HepG2 (cell line): Measurements from ENCODE around the gene HHATL. TPM values are rescaled to one million over a fixed set of nuclear protein-coding genes. Genes with fewer than 3 reads are reported as not detected.

ENCODE experiments used
- ATAC-seq: fragments of 200-7000 bp; cut with Tn5 transposase; 3 replicates; pipeline ENCODE4 v1.9.1; 2020; ENCODE audit warnings: mild to moderate bottlenecking, moderate library complexity
- BruUV-seq: library from RNA; stranded (reverse); fragments of 400-500 nt; replicated peaks from 2 replicates; lab custom pipeline; 2021; lab: Mats Ljungman, UMichigan
- CTCF ChIA-PET: fragments of 300-600 bp; formaldehyde crosslinking; extraction: SDS; loops from one replicate; lab custom pipeline; 2021; ENCODE audit warnings: low total read pairs, inconsistent platforms, low intra/inter-chr PET ratio; lab: Yijun Ruan, JAX
- POLR2A ChIA-PET: fragments of 350-600 bp; sonication (Branson Sonifier 250); formaldehyde crosslinking; loops from one replicate; lab custom pipeline; 2020; ENCODE audit warnings: antibody characterized with exemption, inconsistent platforms; lab: Yijun Ruan, JAX
- DNase-seq: peaks from one replicate; pipeline ENCODE4 v3.0.0-alpha.2; 2015; ENCODE audit warnings: low spot score
- FAIRE-seq: peaks from 3 replicates; lab custom pipeline; 2011; peaks lifted over from hg19 to GRCh38; lab: Jason Lieb, UNC
- H2AFZ ChIP-seq: one replicate; pipeline ENCODE4 v1.6.1; 2011; ENCODE audit warnings: low read length, inconsistent platforms
- H3K27ac ChIP-seq: fragments of 300-600 bp; 3 replicates; pipeline ENCODE4 v1.8.0; 2011; ENCODE audit warnings: mixed run types, mild to moderate bottlenecking, mixed read lengths, low read length, inconsistent platforms; ENCODE audit not compliant: insufficient read depth; ENCODE audit errors: extremely low read length
- H3K27me3 ChIP-seq, 2 experiments: fragments of 200-600 bp in 1 of 2; 2 replicates in 1 of 2; 3 replicates in 1 of 2; pipeline versions ENCODE4 v1.6.0 to v1.8.0; 2011; ENCODE audit warnings: low read length in 2 of 2, mild to moderate bottlenecking in 2 of 2, moderate library complexity in 2 of 2, inconsistent platforms in 1 of 2; ENCODE audit not compliant: insufficient read depth in 2 of 2, control insufficient read depth in 1 of 2
- H3K36me3 ChIP-seq, 2 experiments: fragments of 200-600 bp in 1 of 2; replicated peaks in 1 of 2; 2 replicates in 1 of 2; 3 replicates in 1 of 2; pipeline versions ENCODE4 v1.5.1 to v1.8.0; 2011; ENCODE audit warnings: low read length in 2 of 2, inconsistent platforms in 1 of 2; ENCODE audit not compliant: insufficient read depth in 2 of 2, control insufficient read depth in 1 of 2
- H3K4me1 ChIP-seq: 2 replicates; pipeline ENCODE4 v1.5.1; 2012; ENCODE audit warnings: low read length, inconsistent platforms; ENCODE audit not compliant: insufficient read depth
- H3K4me2 ChIP-seq: 2 replicates; pipeline ENCODE4 v1.6.0; 2011; ENCODE audit warnings: low read depth, low read length, inconsistent platforms
- H3K4me3 ChIP-seq, 3 experiments: fragments of 200-600 bp in 1 of 3; sonication (generic), shearing (Covaris generic) in 1 of 3; replicated peaks in 1 of 3; 2 replicates each; pipeline ENCODE4 v1.5.1; 2011 to 2016; ENCODE audit warnings: low read length in 3 of 3, inconsistent platforms in 2 of 3, low read depth in 2 of 3, mild to moderate bottlenecking in 2 of 3, control low read depth in 1 of 3, mixed read lengths in 1 of 3; ENCODE audit not compliant: insufficient read depth in 1 of 3
- H3K79me2 ChIP-seq: one replicate; pipeline ENCODE4 v1.6.1; 2011; ENCODE audit warnings: low read length, inconsistent platforms; ENCODE audit not compliant: insufficient read depth
- H3K9ac ChIP-seq: 2 replicates; pipeline ENCODE4 v1.6.0; 2011; ENCODE audit warnings: mild to moderate bottlenecking, low read depth, low read length, inconsistent platforms; ENCODE audit not compliant: insufficient read depth
- H3K9me3 ChIP-seq: 2 replicates; pipeline ENCODE4 v1.5.1; 2012; ENCODE audit warnings: mild to moderate bottlenecking, low read length
- H4K20me1 ChIP-seq: 2 replicates; pipeline ENCODE4 v1.6.0; 2011; ENCODE audit warnings: inconsistent platforms, mild to moderate bottlenecking, low read length, moderate library complexity; ENCODE audit not compliant: insufficient read depth
- CEBPB ChIP-seq: IDR thresholded peaks from 2 replicates; pipeline ENCODE4 v1.6.1; 2011; ENCODE audit warnings: low read depth, low read length, improper control_type of control experiment, borderline replicate concordance
- HMGXB4 ChIP-seq, 2 experiments: sonication (generic) in 1 of 2; formaldehyde crosslinking in 1 of 2; IDR thresholded peaks; 2 replicates each; pipeline versions ENCODE4 v1.4.0 to v1.6.1; 2018 to 2020; ENCODE audit warnings: missing genetic modification reagents in 2 of 2, borderline replicate concordance in 1 of 2, low read depth in 1 of 2, mild to moderate bottlenecking in 1 of 2, missing biosample characterization in 1 of 2
- THAP8 ChIP-seq: sonication (generic); formaldehyde crosslinking; IDR thresholded peaks from 2 replicates; pipeline ENCODE4 v1.5.1; 2020; ENCODE audit warnings: missing genetic modification reagents, mild to moderate bottlenecking, borderline replicate concordance
- ZNF253 ChIP-seq: sonication (generic); formaldehyde crosslinking; IDR thresholded peaks from 2 replicates; pipeline ENCODE4 v1.8.0; 2022; ENCODE audit warnings: mild to moderate bottlenecking, missing genetic modification reagents, borderline replicate concordance
- ZNF563 ChIP-seq: sonication (generic); formaldehyde crosslinking; IDR thresholded peaks from 2 replicates; pipeline ENCODE4 v1.8.0; 2022; ENCODE audit warnings: mild to moderate bottlenecking, moderate library complexity, missing genetic modification reagents
- ZNF577 ChIP-seq: sonication (generic); formaldehyde crosslinking; IDR thresholded peaks from 2 replicates; pipeline ENCODE4 v1.4.0; 2020; ENCODE audit warnings: mild to moderate bottlenecking, low read depth, missing genetic modification reagents, borderline replicate concordance
- ZNF710 ChIP-seq: sonication (generic); formaldehyde crosslinking; IDR thresholded peaks from 2 replicates; pipeline ENCODE4 v1.5.0; 2020; ENCODE audit warnings: mild to moderate bottlenecking, missing genetic modification reagents, borderline replicate concordance
- ZNF850 ChIP-seq: sonication (generic); formaldehyde crosslinking; conservative IDR thresholded peaks from 2 replicates; pipeline ENCODE4 v1.9.0; 2021; ENCODE audit warnings: mild to moderate bottlenecking, missing genetic modification reagents
- WGBS: methylation state at CpG from one replicate; pipeline ENCODE4 v1.1.6; 2017; ENCODE audit warnings: low lambda C conversion rate; 5-methylcytosine and 5-hydroxymethylcytosine counted together
- in situ Hi-C: cut with HindIII; loops from 2 replicates; pipeline ENCODE4 v1.10.0; 2017; ENCODE audit warnings: low pct_unique_long_range_greater_than_20kb; ENCODE audit not compliant: extremely low pct_ligation_motif_present
- intact Hi-C: fragments of 100-400 bp; cut with micrococcal nuclease; formaldehyde crosslinking; loops from one replicate; pipeline ENCODE4 v1.10.0; 2022; ENCODE audit not compliant: unreplicated experiment
- polyA plus RNA-seq, 8 experiments: library from polyadenylated mRNA; depleted of rRNA in 3 of 8; stranded (reverse) in 7 of 8; unstranded in 1 of 8; fragments of >200 nt; fragmentation: Illumina TruSeq in 4 of 8; extraction: Trizol in 4 of 8; gene quantifications; 2 replicates each; pipeline versions ENCODE4 v1.2.1 to v1.2.3, GENCODE V29; 2011 to 2016; ENCODE audit warnings: low read depth in 4 of 8, missing spikeins in 1 of 8, mixed read lengths in 1 of 8; ENCODE audit not compliant: insufficient read depth in 1 of 8
- total RNA-seq, 5 experiments: library from RNA; depleted of rRNA; stranded (reverse); fragments of >200 nt; fragmentation: Illumina TruSeq; extraction: Trizol; gene quantifications; 2 replicates each; pipeline ENCODE4 v1.2.3, GENCODE V29; 2016; ENCODE audit warnings: low read depth in 1 of 5

HHATL gene
- total and polyA plus RNA-seq, 2 of the 13 experiments (the other 11 are each of a cell fraction or from before 2014, with no cell fraction given) = 0.26 TPM; not detected in 1

- Histone ChIP-seq H3K79me2 (no peaks in the 10 kb centered on the region), H3K9ac (no peak overlapping the region), H3K4me3 (no peak overlapping the region), H3K9me3 (no peaks in the 10 kb centered on the region), H3K36me3 (no peaks in the 10 kb centered on the region), H3K27ac (no peak overlapping the region), H4K20me1 (no peaks in the 10 kb centered on the region)
- in situ Hi-C loops = no loop called here
- WGBS = 80% methylated on average over 2 of the region's 10 CpGs
- CTCF ChIA-PET = no interaction called here
- TF ChIP-seq CEBPB = no peak
- TF ChIP-seq ZNF577 (CRISPR knock-in tag) = no peak
- no peak for TF ChIP-seq ZNF563
- TF ChIP-seq HMGXB4 (CRISPR knock-in tag; IDR thresholded peaks at IDR 0.05; ENCODE audit: borderline replicate concordance in 1 of 2, low read depth in 1 of 2) = no peak
- no peak for TF ChIP-seq ZNF253 (CRISPR knock-in tag)
- no peak for TF ChIP-seq ZNF710 (CRISPR knock-in tag)
- no peak for TF ChIP-seq THAP8 (CRISPR knock-in tag)
- no peak for TF ChIP-seq ZNF850
- TF ChIP-seq, all 625 proteins: peak for 0
- FAIRE-seq (no peak), DNase-seq (no peak), ATAC-seq (no peak)
- POLR2A ChIA-PET = no interaction called here
- Histone ChIP-seq H3K4me2 (no peak overlapping the region), H3K27me3 (peaks cover 2 to 14% of the 10 kb centered on the region in 2 experiments; a peak in 4 of 5 replicates), H3K4me1 (peaks cover 10% of the 10 kb centered on the region), H2AFZ (no peak overlapping the region)
- BruUV-seq = no TSS peak
- intact Hi-C loops = no loop called here
These were observed 7.0 kb upstream of the HHATL start for GRCh38 chr3:42709621-42710020.
